ENCODE data around the gene ZNF229. TPM values are rescaled to one million over a fixed set of nuclear protein-coding genes. Genes with fewer than 3 reads are reported as not detected.
A peak's percentile ranks its signal among the peaks of the same experiment; 100 is the strongest.
"Not testable (repeated sequence)": the region's sequence is repeated elsewhere in the genome, so short reads cannot be mapped to it uniquely, and the experiment has no call there.

Gene ZNF229
- total RNA-seq: 7.7 TPM

DNA sequence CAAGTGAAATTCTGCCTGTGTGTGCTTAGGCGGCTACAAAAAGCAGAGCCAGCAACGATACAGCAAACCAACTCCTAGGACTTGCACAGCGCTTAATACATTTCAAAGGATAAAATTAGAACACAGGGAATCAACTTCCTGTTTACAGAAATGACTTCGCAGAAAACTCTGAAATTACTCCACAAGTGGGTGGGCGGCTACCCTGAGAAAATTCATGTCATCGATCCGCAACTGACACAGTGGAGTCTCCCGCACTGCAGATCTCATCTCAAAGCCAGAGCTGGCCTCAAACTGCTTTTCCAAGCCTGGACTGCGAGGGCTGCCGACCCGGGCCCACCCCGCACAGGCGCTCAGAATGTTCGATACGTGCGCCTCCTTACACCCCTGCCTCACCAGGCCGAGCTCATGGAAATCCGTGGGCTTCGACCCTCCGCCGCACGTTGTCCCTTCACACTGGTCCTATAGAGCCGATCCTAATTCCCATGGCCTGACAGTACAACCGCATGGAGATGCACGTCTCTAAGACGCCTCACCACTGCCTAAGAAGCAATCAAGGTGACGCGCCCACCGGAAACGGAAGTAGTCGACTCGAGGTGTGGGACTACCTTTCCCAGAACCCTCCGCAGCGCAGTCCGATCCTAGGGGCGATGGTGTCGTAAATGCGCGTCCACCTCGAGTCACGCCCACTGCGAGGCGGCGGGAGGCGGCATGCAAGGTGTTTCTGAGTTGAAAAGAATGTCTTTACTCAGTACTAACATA lies at the start of gene ZNF229:
Gene ZNF229, minus strand, starts transcription at position 557 of the 759 bp plus-strand sequence. CDS start 5,625 bp downstream, outside the sequence.
- DNase-seq (ENCODE audit: low spot score): peak; percentile 87

DNA sequence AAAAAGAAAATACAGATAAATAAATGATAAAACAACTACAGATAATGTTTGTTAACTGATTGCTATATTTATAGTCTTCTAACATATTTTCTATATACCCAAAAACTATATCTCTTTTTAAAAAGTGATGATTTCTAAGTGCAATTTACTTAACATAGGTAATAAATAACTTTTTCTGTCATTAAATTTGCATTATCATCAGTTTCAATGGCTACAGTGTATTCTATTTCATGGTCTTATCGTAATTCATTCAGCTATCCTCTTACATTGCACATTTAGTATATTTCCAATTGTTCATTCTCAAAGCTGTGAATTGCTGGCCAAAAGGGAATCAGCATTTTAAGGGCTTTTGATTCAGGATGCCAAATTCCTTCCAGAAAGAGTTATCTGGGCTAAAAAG lies 48.4 kb upstream of the ZNF229 start:
- no peak for DNase-seq (ENCODE audit: low spot score)

DNA sequence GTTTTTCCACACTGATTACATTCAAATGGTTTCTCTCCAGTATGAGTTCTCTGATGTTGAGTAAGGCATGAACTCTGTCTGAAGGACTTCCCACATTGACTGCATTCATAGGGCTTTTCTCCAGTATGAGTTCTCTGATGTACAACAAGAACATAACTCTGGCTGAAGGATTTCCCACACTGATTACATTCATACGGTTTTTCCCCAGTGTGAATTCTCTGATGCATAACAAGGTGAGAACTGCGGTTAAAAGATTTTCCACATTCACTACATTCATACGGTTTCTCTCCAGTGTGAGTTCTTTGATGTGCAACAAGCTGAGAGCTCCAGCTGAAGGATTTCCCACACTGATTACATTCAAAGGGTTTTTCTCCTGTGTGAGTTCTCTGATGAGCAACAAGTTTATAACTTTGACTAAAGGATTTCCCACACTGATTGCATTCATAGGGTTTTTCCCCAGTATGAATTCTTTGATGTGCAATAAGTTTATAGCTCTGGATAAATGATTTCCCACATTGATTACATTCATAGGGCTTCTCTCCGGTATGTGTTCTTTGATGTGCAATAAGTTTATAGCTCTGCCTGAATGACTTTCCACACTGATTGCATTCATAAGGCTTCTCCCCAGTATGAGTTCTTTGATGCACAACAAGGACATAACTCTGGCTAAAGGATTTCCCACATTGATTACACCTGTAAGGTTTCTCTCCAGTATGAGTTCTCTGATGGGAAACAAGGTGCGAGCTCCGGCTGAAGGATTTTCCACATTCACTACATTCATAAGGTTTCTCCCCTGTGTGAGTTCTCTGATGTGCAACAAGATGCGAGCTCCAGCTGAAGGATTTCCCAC lies 28.5 kb upstream of the ZNF229 start:
- DNase-seq (ENCODE audit: low spot score): no peak

DNA sequence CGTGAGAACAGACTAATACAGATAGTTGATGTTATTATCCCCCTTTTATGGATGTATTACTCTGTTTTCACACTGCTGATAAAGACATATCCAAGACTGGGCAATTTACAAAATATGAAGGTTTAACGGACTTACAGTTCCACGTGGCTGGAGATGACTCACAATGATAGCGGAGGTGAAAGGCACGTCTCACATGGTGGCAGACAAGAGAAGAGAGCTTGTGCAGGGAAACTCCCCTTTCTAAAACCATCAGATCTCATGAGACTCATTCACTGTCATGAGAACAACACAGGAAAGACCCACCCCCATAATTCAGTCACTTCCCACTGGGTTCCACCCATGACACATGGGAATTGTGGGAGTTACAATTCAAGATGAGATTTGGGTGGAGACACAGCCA lies 20.5 kb upstream of the ZNF229 start:
- DNase-seq (ENCODE audit: low spot score): not testable (repeated sequence)

DNA sequence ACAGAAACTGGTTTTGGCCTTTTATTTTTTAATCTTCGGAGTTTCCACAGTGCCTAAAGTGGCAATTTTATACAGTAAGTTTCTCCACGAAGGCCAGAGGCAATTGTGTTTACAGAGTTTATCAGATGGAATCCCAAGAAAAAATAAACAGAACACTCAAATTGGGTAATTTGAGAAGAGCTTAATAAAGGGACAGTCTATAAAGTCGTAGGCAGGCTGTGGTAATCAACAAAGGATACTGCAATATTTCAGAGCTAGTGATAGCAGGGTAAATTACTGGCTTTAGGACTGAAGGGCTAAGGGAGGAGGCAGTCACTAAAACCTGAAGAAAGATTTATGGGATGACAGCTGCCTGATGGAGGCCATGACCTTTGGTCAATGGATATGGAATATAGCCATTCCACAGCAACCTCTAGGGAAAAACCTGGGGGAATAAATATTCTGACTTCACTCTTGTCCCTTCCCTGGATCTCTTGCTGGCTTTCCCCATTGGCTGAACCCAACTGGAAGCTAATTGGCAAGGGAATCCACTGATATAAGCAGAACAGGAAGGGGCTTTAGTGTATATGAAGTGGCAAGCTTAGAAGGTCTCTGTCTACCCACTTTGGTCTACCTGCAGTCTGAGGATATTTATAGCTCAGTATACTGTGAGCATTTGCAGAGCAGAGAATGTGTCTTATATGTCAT lies 14.5 kb upstream of the ZNF229 start:
- not testable (repeated sequence) for DNase-seq (ENCODE audit: low spot score)

DNA sequence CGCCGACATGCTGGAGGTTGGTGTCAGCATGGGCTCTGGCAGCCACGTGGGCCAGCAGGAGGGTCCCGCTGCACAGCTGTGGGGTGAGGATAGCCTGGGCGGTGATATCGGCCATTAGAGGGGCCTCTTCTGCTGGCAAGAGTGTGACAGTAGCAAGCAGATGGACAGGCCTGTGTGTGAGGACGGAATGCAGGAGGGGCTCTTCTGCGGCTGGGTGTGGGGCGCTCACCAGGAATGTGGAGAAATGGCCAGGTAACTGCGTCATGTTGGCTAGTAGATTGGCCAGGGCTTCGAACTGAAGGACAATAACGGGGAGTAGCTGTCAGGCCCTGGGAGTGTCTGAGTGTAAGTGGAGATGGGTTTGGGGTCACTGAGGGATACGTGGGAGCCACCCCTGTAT lies 7.7 kb upstream of the ZNF229 start:
- not testable (repeated sequence) for DNase-seq (ENCODE audit: low spot score)

DNA sequence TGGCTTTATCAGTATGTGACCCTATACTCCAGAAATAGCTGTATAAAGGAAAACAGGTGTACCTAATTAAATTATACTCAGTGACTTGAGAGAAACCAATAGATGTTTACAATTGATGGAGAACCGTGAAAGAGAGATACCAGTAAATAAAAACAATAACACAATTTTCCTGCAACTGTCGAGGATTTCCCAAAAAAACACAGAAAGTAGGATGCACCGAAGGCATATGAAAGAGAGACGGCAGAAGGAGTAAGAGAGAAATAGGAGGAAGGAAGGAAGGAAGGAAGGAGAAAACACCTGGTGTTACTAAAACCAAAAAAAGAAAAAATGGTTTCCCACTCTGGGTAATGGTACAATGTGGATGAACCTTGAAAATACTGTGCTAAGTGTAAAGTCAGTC lies 6.8 kb upstream of the ZNF229 start:
- no peak for DNase-seq (ENCODE audit: low spot score)

DNA sequence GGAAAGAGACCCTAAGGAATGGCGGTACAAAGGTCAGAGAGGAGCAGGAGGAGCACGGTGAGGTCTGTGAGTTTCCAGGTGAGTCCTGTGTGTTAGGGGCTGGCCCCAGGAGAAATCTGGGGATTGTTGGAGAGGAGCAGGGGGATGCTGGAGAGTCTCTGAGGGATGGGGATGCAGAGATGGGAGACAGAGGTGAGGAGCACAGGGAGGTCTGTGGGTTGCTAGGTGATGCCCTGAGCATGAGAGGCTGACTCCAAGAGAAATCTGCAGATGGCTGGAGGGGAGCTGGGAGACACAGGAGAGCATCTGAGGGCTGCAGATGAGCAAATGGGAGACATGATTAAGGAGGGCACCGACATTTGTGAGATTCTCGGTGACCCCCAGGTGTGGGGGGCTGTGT lies 4.1 kb upstream of the ZNF229 start:
- no peak for DNase-seq (ENCODE audit: low spot score)

DNA sequence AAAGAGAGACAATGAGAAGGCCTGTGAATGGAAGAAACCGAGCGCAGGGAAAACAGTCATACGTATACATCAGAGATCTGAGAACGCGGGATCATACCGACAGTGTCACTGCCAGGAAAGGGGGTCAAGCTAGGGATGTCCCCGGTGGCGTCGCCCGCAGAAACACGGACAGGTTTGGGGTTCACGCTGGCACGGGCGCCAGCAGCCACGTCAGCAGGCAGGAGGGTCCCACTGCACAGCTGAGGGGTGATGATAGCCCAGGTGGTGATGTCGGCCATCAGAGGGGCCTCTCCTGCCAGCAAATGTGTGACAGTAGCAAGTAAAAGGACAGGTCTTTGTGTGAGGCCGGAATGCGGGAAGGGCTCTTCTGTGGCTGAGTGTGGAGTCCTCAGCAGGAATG lies 3.4 kb upstream of the ZNF229 start:
- no peak for DNase-seq (ENCODE audit: low spot score)

DNA sequence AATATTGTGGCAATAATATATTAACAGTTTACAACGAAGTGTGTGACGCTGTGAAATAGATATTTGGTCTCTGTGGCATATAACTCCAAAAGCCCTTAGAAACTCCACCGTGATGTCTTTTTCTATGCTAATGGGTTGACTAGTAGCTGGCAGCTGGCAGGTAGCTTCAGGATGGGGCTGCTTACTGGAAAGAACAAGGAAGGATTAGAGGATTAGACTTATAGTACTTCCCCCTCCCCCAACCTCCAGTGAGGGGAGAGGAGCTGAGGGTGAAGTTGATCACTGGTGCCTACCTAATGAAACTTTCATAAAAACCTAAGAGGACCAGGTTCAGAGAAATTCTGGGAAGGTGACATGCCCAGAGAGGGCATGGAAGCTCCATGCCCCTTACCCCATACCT lies 9.8 kb downstream of the ZNF229 start:
- no peak for DNase-seq (ENCODE audit: low spot score)

DNA sequence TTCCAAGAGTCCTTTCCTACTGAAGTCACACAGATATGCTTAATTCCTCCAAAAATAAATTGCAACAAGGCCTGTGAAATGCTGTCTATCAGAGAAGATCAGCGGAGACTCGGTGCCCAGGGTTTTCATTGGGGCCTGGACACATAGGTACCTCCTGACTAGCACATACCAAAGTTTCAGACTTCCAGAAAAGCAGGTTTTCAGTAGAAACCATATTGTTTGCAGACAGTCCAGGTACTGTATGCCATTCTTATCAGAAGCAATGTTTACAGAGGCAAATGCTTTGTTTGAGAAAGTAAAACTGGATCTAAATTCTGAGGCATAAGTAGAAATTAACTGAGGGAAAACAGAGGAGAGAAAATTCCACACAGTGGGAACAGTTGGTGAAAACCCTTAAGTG lies 12.8 kb downstream of the ZNF229 start:
- no peak for DNase-seq (ENCODE audit: low spot score)

DNA sequence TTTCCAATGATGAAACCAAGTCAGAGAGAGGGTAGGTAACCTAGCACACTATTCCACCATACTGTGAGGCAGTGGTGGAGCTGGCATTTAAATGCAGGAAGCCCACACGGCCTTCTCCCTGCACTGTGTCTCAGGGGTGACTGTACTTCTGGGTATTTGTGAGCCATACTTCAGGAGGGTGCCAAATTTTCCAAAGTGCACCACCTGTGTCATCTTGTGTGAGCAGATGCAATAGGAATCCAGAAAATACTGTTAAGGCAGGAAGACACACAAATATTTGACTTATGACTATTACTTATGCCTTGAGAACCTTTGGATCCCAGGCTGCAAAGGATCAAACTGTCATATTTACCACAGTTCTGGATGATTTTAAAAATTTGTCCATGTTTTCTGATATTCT lies 17.3 kb downstream of the ZNF229 start:
- DNase-seq (ENCODE audit: low spot score): no peak

DNA sequence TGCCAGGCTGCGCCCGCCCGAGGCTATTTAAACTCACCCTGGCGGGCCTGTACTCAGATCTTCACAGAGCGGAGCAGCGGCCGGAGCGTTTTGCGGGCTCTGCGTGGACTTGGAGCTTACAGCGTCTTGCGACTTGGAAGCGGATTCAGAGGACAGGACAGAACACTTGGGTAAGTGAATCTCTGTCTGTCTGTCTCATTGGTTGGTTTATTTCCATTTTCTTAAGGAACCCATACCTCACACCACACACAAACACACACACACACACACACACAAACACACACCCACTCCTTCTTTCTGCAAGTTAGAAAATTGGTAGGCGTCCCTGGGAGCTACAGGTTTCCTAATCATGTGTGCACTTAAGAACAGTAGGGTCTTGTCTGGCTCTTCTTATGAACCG lies 32.7 kb downstream of the ZNF229 start:
- not testable (repeated sequence) for DNase-seq (ENCODE audit: low spot score)

DNA sequence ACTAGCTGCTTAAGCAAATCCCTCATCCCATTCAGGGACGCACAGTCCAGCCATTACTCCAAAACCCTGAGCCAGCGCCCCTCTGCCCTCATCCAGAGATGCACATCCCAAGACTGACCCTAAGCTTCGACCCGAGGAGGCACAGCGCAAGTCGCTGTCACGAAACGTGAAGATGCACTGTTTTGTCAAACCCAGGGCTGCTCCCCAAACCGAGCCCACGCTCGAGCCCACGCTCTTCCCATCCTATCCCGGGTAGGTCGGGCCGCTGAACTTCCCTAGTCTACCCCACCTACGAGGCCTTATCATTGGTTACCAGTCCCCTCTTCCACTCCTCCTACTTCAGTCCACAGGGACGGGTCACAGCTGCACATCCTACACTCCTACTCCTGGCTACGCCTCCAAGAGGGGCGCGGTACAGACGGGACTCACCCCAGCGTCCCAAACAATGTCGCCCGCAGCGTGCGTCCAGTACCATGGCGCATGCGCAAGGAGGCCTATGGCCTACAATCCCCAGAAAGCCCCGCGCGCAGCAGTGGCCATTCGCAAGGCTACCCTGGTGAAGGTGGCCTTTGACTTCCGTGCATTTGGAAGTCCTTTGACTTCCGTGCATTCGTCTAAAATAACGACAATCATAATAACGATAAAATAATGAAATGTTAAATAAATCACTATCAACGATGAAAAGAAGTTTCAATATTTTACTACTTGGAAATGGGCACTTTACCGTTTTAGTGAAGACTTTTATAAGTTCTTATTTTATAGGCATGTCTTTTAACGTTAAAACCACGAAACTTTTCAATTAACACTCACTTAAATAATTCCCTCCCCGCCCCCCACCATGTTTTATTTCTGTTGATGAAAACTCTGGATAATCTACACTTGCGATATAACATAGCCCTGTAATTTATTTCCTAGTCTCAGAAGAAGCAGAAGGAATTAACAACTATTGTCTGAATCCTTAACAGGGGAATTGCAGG lies 46.8 kb downstream of the ZNF229 start, which contains the start of gene ZNF285:
Gene ZNF285, minus strand, starts transcription at position 470 of the 977 bp plus-strand sequence. CDS start 4,395 bp downstream, outside the sequence.
- DNase-seq (ENCODE audit: low spot score): peak; percentile 91

DNA sequence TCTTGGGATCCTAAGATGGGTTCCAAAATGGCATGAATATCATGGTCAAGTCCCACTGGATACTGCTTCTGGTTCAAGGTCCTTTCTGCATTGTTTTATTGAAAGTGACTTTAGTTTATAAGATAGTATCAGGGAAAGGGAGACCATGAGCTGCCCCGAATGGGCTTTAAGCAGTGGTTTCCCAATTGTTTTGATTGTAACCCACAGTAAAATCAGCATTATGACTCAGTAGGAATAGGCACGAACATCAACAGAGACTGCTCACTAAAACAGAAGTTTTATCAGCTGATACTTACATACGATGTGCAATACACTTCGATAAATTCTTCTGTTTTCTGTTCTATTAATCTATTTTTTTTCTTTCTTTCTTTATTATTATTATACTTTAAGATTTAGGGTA lies 59.0 kb downstream of the ZNF229 start:
- DNase-seq (ENCODE audit: low spot score): not testable (repeated sequence)

Other genes with a start within 250 kb of the ZNF229 start
- gene ZNF227, start 235.9 kb downstream of the ZNF229 start, total RNA-seq: 22.4 TPM
- 2.5 TPM for gene ZNF233, start 188.6 kb downstream of the ZNF229 start, total RNA-seq
- gene ZNF235, start 143.4 kb downstream of the ZNF229 start, total RNA-seq: 8.4 TPM
- 8.7 TPM for gene ZNF112, start 91.8 kb downstream of the ZNF229 start, total RNA-seq
- gene ZNF285, start 46.9 kb downstream of the ZNF229 start, total RNA-seq: 6.6 TPM
- gene ZNF180, start 52.0 kb upstream of the ZNF229 start, total RNA-seq: 10.9 TPM
- not detected for gene CEACAM20, start 81.2 kb upstream of the ZNF229 start, total RNA-seq
- gene IGSF23, start 165.1 kb upstream of the ZNF229 start, total RNA-seq: not detected
- 24.9 TPM for gene PVR, start 195.4 kb upstream of the ZNF229 start, total RNA-seq
- 4.5 TPM for gene CEACAM19, start 223.0 kb upstream of the ZNF229 start, total RNA-seq